ES-I3 (cell line): ENCODE results near the gene SAPCD2.
"Not testable (repeated sequence)": the region's sequence is repeated elsewhere in the genome, so short reads cannot be mapped to it uniquely, and the experiment has no call there.

Experiments
- H3K36me3 ChIP-seq: 2 replicates; pipeline ENCODE4 v1.6.1; 2013; ENCODE audit warnings: mild to moderate bottlenecking, low read length, control low read depth, moderate library complexity; ENCODE audit not compliant: insufficient read depth
- H3K4me1 ChIP-seq: 2 replicates; pipeline ENCODE4 v1.6.1; 2013; ENCODE audit warnings: mild to moderate bottlenecking, control low read depth, low read length; ENCODE audit not compliant: insufficient read depth
- H3K9ac ChIP-seq: 2 replicates; pipeline ENCODE4 v1.6.1; 2013; ENCODE audit warnings: low read depth, mild to moderate bottlenecking, low read length, moderate library complexity
- H3K9me3 ChIP-seq: 2 replicates; pipeline ENCODE4 v1.6.1; 2013; ENCODE audit warnings: mild to moderate bottlenecking, low read length, moderate library complexity; ENCODE audit not compliant: control insufficient read depth, insufficient read depth

SAPCD2 gene

DNA sequence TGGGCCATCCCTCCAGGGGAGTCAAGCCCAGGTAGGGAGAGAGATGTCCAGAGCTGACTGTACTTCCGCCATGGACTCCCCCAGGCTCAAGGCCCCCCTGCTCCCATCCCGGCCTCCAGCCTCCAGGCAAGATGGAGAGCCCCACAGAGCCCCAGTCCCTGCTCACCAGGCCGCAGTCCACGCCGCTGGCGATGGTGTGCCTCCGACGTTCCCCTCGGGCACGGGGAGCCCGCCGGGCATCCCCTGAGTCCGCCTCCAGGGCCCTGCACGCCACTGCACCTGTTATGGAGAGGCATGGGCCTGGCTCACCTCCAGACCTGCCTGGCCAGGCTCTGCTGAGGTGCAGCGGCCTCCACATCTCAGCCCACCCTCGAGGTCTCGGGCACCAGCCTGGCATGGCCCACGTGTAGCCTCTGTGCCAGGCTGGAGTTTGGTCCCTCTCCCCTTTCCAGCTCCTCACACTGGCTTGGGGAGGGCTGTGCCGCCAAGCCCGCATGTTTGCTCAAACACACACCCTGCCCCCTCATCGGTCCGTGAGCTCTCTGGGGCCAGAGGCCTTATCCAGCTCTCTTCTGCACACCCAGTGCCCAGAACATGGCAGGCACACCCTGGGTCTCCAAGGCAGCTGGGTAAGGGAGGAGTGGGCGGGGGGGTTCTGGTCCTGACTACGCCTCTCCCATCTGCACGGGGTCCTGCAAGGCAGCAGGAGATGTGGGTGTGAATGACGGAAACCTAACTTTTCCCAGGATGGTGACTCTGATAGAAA lies 4.1 kb downstream of the SAPCD2 start:
- H3K9me3 ChIP-seq: no peaks in the 10 kb centered on the region
- H3K4me1 ChIP-seq: peaks cover 4% of the 10 kb centered on the region; the same call in 1 of the 2 replicates
- H3K9ac ChIP-seq: no peak overlapping the region
- H3K36me3 ChIP-seq: no peaks in the 10 kb centered on the region

DNA sequence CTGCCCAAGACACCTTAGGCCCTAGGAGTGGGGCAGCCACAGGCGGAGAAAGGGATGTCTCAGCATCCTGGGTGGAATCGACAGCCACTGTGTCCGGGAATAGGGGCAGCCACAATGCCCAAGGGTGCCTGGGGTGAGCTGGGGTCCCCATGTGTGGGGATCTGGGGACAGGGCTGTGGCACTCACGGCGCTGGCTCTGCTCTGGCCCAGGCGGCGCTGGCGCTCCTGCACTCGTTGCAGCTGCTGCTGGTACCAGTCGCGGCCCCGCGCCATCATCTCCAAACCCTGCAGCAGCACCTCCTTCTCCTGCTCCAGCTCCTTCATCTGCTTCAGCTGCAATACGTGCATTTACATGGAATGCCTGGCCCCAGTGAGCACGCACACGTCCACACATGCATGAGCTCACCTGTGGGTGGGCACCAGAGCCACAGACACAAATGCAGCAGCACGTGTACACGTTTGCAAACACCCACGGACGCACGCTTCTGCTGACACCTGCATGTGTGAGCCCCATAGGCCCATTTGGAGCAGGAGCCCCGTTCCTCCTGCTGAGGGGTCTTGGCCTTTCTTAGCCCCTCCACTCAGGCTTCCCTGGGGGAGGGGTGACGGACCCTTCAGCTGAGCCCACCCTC lies 4.9 kb downstream of the SAPCD2 start:
- Histone ChIP-seq H3K36me3 (no peaks in the 10 kb centered on the region), H3K9me3 (no peaks in the 10 kb centered on the region), H3K4me1 (peaks cover 4% of the 10 kb centered on the region; the same call in 1 of the 2 replicates), H3K9ac (no peak overlapping the region)

DNA sequence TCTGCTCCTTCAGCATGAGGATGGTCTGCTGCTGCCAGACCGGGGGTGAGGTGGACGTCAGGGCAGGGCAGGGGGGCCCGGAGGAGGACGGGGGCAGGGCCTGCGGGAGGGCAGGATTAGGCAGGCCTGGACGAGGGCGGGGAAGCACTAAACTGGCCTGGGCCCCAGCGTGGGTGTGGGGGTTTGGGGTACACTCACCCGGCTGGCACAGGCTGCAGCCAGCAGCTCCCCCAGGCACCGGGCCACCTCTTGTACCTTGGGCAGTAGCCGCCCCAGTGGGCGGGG lies 5.5 kb downstream of the SAPCD2 start:
- H3K4me1 ChIP-seq: peaks cover 4% of the 10 kb centered on the region; the same call in 1 of the 2 replicates
- H3K9me3 ChIP-seq: no peaks in the 10 kb centered on the region
- no peaks in the 10 kb centered on the region for H3K36me3 ChIP-seq
- no peak overlapping the region for H3K9ac ChIP-seq

DNA sequence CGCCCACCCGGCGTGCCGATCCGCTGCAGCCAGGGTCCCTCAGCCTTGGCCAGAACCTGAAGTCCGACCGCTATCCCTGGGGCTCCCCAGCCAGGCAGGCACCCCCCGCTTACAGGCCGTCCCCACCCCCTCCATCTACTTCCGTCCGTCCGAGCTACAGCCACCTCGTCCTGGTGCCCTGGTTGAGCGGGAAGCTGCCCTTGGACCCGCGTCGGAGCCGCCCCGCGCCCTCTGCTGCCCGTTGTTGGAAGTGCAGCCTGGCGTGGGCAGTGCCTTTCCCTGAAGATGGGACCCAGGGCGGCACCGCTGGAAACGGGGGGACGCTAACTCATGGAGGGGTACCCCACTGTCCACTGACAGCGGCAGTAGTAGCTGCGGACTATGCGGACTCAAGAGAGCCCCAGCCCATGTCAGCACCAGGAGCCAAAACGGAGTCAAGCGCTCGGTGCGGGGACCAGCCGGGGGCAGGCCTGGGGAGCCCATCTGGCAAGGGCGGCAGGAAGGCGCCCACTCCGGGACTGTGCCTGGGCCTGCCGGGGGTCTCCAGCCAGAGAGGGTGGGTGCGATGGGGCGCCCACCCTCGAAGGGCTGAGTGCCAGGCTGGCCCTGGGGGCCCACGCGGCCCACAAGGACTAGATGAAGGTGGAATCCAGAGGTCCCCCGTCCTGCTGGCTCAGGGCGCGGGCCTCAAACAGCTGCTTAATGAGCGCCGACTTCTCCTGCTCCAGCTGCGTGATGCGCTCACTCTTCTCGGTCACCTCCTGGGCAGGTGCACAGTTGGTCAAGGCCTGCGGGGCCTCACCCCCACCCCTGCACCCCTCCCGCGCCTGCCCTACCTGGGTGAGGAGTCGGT lies 6.1 kb downstream of the SAPCD2 start:
- no peaks in the 10 kb centered on the region for H3K36me3 ChIP-seq
- no peaks in the 10 kb centered on the region for H3K9me3 ChIP-seq
- peaks cover 4% of the 10 kb centered on the region; the same call in 1 of the 2 replicates for H3K4me1 ChIP-seq
- no peak overlapping the region for H3K9ac ChIP-seq

DNA sequence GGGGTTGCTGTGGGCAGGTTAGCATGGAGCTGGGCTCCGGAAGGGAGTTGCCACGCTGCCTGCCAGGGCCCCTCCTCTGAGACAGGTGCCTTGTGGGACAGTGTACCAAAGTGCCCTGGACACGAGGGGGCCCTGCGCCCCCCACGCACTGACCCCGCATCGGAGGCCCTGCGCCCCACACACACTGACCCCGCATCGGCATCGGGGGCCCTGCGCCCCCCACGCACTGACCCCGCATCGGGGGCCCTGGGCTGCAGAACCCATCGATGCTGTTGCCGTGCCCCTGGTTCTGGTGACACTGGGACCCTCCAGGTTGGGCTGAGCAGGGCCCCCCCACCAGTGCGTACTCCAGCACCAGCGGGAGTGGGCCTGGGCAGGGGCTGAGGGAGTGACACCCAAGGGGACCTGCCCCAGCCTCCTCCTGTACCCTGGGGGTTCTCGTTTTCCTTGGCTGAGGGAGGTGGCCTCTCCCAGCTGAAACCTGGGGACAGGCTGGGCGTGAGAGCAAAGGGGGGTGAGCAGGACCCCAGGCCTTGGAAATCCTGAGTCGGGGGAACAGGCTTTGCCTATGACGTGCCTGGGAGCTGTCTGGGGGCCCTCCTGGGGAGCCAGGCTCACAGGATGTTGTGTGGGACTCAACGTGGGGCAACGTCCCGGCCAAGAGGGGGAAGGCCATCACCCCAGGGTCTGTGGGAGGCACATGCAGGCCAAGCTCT lies 6.9 kb downstream of the SAPCD2 start:
- H3K36me3 ChIP-seq: no peaks in the 10 kb centered on the region
- H3K9ac ChIP-seq: no peak overlapping the region
- H3K4me1 ChIP-seq: peaks cover 4% of the 10 kb centered on the region; the same call in 1 of the 2 replicates
- H3K9me3 ChIP-seq: no peaks in the 10 kb centered on the region

DNA sequence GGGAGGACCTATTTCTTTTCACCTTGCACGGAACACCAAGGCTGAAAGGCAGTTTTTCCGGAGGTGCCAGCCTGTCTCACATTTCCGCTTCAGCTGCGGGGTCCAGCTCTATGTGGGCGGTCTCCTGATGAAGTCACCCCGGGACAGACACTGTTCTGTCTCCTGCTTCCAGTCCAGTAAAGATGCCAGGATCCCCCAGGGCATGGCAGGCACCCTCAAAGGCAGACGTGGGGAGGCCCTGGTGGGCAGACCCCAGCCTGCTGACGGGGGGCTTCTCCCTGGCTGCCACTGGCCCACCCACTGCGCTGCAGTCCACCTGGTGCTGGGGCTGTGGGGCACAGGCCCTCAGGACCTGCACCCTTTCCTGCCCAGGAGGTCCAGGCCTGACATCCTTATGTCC lies 7.6 kb downstream of the SAPCD2 start:
- not testable (repeated sequence) for H3K4me1 ChIP-seq, H3K9me3 ChIP-seq, H3K9ac ChIP-seq, H3K36me3 ChIP-seq

DNA sequence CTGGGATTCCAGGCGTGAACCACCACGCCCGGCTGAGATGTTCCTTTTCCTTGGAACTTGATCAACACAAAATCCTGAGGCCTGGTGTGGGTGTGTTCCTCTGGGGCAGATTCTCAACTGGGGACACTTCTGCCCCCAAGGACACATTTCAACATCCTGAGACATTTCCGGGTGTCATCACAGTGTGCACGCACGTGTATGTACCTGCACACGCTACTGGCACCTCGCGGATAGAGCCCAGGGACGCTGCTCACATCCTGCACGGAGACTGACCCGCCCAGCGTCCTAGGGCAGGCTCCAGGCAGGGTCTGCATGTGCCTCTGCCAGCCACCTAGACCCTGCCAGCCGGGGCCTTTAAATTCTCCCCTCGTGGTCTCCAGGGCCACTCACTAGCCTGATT lies 8.0 kb downstream of the SAPCD2 start:
- no peaks in the 10 kb centered on the region for H3K36me3 ChIP-seq
- H3K9ac ChIP-seq: no peak overlapping the region
- no peaks in the 10 kb centered on the region for H3K4me1 ChIP-seq
- H3K9me3 ChIP-seq: no peaks in the 10 kb centered on the region

DNA sequence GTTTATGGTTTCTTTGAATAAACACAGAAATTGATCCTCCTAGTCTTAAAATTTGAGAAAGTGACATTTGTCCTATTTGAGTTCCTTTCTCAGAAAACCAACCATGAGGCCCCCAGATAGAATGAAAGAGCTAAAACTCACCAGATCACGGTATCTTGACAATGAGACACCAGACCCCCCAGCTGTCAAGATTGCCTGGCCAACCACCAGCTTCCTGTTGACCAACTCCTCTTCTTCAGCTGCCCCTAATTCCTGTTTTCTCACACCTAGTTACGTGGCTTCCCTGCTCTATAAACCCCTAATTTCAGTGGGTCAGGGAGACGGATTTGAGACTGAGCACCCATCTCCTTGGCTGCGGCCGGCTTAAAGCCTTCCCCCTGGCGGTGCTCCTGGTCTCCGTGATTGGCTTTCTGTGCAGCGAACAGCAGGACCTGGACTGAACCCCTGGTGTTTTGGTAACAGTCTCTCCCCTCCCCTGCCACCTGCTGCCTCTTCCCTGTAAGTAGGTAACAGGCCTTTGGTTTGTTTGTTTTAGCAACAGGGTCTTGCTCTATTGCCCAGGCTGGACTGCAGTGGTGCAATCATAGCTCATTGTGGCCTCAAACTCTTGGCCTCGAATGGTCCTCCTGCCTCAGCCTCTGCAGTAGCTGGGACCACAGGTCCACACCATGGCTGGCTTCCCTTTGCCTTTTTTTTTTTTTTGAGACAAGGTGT lies 11.7 kb downstream of the SAPCD2 start:
- Histone ChIP-seq H3K36me3 (no peaks in the 10 kb centered on the region), H3K9ac (no peak overlapping the region), H3K9me3 (no peaks in the 10 kb centered on the region), H3K4me1 (no peaks in the 10 kb centered on the region; the same call in 1 of the 2 replicates)

DNA sequence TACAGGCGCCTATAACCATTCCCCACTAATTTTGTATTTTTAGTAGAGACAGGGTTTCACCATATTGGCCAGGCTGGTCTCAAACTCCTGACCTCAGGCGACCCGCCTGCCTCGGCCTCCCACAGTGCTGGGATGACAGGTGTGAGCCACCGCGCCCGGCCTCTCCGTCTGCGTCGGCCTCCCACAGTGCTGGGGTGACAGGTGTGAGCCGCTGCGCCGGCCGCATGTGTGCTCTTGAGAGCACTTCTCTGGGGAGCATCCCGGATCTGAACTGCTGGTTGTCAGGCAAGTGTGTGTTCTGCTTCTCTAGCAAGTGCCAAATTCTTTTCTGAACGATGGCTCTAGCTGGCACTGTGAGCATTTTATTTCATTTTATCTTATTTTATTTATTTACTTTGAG lies 12.8 kb downstream of the SAPCD2 start:
- Histone ChIP-seq H3K9ac (no peak overlapping the region), H3K9me3 (no peaks in the 10 kb centered on the region), H3K36me3 (no peaks in the 10 kb centered on the region), H3K4me1 (no peaks in the 10 kb centered on the region; the same call in 1 of the 2 replicates)

DNA sequence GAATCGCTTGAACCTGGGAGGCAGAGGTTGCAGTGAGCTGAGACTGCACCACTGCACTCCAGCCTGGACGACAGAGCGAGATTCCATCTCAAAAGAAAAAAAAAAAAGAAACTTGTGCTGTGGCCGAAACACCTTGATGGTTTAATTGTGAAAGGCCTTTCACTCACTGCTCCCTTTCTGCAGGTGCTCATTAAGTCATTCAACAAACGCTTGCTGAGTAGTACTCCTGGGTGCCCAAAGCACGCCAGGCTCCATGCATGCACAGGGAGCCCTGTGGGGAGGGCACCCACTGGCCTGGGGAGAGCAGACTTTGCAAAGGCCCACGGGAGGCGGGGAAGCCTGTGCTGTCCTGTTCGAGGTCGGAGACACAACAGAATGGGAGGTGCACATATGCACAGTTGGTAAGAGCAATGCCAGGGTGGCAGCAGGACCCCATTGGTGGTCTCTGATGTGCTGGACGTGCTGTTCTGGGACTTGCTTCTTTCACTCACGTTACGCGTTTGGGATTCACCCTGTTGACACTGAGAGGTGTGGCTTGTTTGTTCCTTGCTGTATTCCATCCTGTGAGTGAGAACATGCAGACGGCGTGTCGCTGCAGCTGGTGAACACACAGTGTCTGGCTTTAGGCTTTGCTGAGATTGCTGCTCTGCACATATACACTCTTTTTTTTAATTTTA lies 13.5 kb downstream of the SAPCD2 start:
- no peaks in the 10 kb centered on the region for H3K36me3 ChIP-seq
- H3K4me1 ChIP-seq: no peaks in the 10 kb centered on the region; the same call in 1 of the 2 replicates
- H3K9me3 ChIP-seq: no peaks in the 10 kb centered on the region
- no peak overlapping the region for H3K9ac ChIP-seq

DNA sequence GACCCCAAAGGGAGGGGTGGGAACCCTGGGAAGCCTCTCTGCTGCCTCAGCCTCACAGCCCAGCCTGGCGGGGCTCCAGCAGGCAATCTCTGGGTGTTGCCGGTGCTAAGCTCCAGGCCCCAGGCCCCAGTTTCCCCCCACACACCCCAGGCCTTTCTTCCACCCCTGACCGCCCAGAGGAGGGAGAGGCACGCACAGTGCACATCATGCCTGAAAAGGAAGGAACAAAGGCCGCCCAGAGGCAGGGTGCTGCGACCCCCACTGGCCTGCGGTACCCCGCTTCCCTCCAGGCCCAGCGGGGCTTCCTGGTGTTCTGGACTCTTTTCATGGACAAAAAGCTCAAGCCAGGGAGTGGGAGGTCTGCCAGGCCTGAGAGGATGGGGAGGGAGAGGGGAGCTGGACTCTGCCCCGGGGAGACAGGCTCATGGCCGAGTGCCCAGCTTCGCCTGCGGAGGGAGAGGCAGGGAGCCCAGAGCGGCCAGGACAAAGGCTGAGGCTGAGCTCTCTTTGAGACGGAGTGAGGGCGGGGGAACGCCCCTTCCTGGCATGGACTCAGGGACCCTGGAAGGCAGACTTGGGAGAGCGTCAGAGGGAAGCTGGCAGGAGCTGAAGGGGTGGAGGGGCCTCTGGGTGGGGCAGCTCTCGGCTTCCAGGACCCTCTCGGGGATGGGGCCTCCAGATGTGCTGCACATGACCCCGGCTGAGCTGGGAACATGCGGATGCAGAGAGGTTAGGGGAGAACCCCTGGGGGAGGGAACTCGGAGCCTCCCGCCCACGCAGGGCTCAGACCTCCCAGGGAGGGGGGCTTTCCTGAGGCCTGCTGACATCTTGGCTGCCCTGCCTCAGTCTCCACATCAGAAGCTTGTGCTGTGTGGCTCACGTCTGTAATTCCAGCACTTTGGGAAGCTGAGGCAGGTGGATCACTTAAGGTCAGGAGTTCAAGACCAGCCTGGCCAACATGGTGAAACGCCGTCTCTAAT lies 14.7 kb downstream of the SAPCD2 start:
- H3K9me3 ChIP-seq: no peaks in the 10 kb centered on the region
- no peaks in the 10 kb centered on the region for H3K36me3 ChIP-seq
- no peaks in the 10 kb centered on the region; the same call in 1 of the 2 replicates for H3K4me1 ChIP-seq
- no peak overlapping the region for H3K9ac ChIP-seq

DNA sequence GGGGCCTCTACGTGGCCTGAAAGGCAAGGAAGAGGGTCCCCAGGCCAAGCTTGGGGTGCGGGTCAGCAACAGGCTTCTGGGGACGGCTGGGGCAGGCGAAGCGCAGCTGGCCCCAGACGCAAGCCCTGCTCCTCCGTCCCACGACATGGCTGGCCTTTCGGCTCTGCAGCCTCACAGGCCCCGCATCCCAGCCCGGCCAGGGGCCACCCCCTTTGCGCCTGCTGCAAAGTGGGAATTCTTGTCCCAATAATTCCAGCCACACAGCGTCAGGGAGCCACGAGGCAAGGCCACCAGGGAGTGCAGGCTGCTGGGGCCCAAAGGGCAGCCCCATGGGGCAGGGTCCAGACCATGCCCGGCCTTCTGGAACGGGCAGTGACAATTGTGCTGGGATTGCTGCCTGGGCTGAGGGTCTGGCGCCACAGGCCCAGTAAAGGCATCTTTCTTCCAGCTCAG lies 15.4 kb downstream of the SAPCD2 start:
- H3K36me3 ChIP-seq: no peaks in the 10 kb centered on the region
- peak overlapping the region; percentile 44 for H3K9ac ChIP-seq
- no peaks in the 10 kb centered on the region for H3K9me3 ChIP-seq
- no peaks in the 10 kb centered on the region; the same call in 1 of the 2 replicates for H3K4me1 ChIP-seq
